Measurements from ENCODE around the gene SLC24A3.

SLC24A3 gene

GRCh38 chr20:19605786-19606485 is 393.5 kb downstream of the SLC24A3 start (continued):
- no peak for TF ChIP-seq ZNF777 (tag by site-specific recombination; IDR thresholded peaks at IDR 0.05; ENCODE audit: borderline replicate concordance)
- no peak for TF ChIP-seq ZBTB7A (tag by site-specific recombination; IDR thresholded peaks at IDR 0.05; ENCODE audit: low read depth)
- TF ChIP-seq ZNF133 (tag by site-specific recombination; IDR thresholded peaks at IDR 0.05) = no peak
- no peak for TF ChIP-seq KLF1 (tag by site-specific recombination; IDR thresholded peaks at IDR 0.05)

DNA sequence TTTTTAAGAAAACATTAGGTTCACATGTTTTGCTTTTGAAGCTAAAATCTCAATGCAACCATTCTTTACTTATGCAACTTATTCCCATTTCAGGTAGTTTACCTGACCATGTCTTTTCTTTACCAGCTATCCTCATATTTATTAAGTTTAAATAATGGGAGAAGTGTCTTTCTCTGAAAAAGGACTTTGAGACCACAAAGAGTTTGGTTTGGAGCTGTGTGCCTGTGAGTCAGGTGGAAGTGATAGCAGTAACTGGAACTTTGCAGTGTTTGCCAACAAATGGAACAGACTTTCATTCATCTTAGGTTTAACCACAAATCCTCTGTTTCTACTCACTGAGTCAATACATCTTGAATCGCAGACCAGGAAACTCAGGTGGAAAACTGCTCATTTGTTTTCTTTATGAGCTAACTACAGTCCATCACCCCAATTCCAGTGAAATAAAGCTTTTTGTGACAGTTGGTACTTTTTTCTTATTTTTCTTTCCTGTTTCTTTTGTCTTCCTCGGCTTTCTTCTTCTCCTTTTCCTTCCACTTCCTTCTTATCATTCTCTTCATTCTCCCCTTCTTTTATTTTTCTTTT is 397.3 kb downstream of the SLC24A3 start:
- TF ChIP-seq ZNF133 (tag by site-specific recombination; IDR thresholded peaks at IDR 0.05) (no peak), ZNF521 (tag by site-specific recombination; IDR thresholded peaks at IDR 0.05) (no peak), TCF7L2 (IDR thresholded peaks at IDR 0.05; ENCODE audit: borderline replicate concordance, low read depth, low read length) (no peak), ZBTB8A (tag by site-specific recombination; IDR thresholded peaks at IDR 0.05) (no peak), ZNF112 (tag by site-specific recombination; IDR thresholded peaks at IDR 0.05) (no peak), ZNF184 (tag by site-specific recombination; IDR thresholded peaks at IDR 0.05) (no peak), ZNF138 (tag by site-specific recombination; IDR thresholded peaks at IDR 0.05; ENCODE audit: borderline replicate concordance) (no peak), ZNF394 (tag by site-specific recombination; IDR thresholded peaks at IDR 0.05; ENCODE audit: borderline replicate concordance) (no peak), ZNF132 (tag by site-specific recombination; IDR thresholded peaks at IDR 0.05; ENCODE audit: borderline replicate concordance) (no peak), SCRT1 (tag by site-specific recombination; IDR thresholded peaks at IDR 0.05; ENCODE audit: borderline replicate concordance) (no peak), ZBTB17 (tag by site-specific recombination; IDR thresholded peaks at IDR 0.05) (no peak), ZNF791 (tag by site-specific recombination; IDR thresholded peaks at IDR 0.05) (no peak), ZNF561 (tag by site-specific recombination; IDR thresholded peaks at IDR 0.05; ENCODE audit: borderline replicate concordance) (no peak), ZNF341 (tag by site-specific recombination; IDR thresholded peaks at IDR 0.05; ENCODE audit: low read depth) (no peak), ZNF350 (tag by site-specific recombination; IDR thresholded peaks at IDR 0.05) (no peak), OVOL3 (tag by site-specific recombination; IDR thresholded peaks at IDR 0.05) (no peak)
- TF ChIP-seq, protein P1, sequence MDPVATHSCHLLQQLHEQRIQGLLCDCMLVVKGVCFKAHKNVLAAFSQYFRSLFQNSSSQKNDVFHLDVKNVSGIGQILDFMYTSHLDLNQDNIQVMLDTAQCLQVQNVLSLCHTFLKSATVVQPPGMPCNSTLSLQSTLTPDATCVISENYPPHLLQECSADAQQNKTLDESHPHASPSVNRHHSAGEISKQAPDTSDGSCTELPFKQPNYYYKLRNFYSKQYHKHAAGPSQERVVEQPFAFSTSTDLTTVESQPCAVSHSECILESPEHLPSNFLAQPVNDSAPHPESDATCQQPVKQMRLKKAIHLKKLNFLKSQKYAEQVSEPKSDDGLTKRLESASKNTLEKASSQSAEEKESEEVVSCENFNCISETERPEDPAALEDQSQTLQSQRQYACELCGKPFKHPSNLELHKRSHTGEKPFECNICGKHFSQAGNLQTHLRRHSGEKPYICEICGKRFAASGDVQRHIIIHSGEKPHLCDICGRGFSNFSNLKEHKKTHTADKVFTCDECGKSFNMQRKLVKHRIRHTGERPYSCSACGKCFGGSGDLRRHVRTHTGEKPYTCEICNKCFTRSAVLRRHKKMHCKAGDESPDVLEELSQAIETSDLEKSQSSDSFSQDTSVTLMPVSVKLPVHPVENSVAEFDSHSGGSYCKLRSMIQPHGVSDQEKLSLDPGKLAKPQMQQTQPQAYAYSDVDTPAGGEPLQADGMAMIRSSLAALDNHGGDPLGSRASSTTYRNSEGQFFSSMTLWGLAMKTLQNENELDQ (tag by site-specific recombination; IDR thresholded peaks at IDR 0.05; ENCODE audit: low read depth) = no peak
- TF ChIP-seq, protein P2, sequence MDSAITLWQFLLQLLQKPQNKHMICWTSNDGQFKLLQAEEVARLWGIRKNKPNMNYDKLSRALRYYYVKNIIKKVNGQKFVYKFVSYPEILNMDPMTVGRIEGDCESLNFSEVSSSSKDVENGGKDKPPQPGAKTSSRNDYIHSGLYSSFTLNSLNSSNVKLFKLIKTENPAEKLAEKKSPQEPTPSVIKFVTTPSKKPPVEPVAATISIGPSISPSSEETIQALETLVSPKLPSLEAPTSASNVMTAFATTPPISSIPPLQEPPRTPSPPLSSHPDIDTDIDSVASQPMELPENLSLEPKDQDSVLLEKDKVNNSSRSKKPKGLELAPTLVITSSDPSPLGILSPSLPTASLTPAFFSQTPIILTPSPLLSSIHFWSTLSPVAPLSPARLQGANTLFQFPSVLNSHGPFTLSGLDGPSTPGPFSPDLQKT (IDR thresholded peaks at IDR 0.05; ENCODE audit: borderline replicate concordance, low read depth, low read length) = no peak
- Histone ChIP-seq H3K27ac (ENCODE audit: extremely low read depth, low read depth, low read length) (no peak overlapping the region), H3K4me3 (ENCODE audit: low read depth, low read length) (no peak overlapping the region), H3K9me3 (ENCODE audit: control insufficient read depth, insufficient read depth, low read depth, low read length) (no peaks in the 10 kb centered on the region), H3K36me3 (ENCODE audit: control insufficient read depth in 2 of 2, insufficient read depth in 1 of 2, low read length in 2 of 2) (no peaks in the 10 kb centered on the region), H3K4me1 (ENCODE audit: control insufficient read depth, insufficient read depth, low read length) (no peaks in the 10 kb centered on the region)
- CTCF ChIA-PET = no interaction called here
- POLR2A ChIA-PET = no interaction called here
